Progenitor cell of endocrine pancreas (in vitro differentiated cells): ENCODE results near the gene ABLIM2. TPM values are rescaled to one million over a fixed set of nuclear protein-coding genes. Genes with fewer than 3 reads are reported as not detected.

Experiments used
- DNase-seq: peaks from one replicate; pipeline ENCODE4 v3.0.0; 2021; ENCODE audit warnings: low spot score; ENCODE audit not compliant: unreplicated experiment
- H3K27ac Mint-ChIP-seq: 2 replicates; pipeline ENCODE4 v1.8.0; 2021; ENCODE audit warnings: mild to moderate bottlenecking, moderate library complexity, mixed read lengths
- H3K27me3 Mint-ChIP-seq: 2 replicates; pipeline ENCODE4 v1.8.0; 2021; ENCODE audit warnings: mixed read lengths
- H3K36me3 Mint-ChIP-seq: 2 replicates; pipeline ENCODE4 v1.8.0; 2022; ENCODE audit warnings: mixed read lengths; ENCODE audit not compliant: insufficient read depth
- H3K4me1 Mint-ChIP-seq: 2 replicates; pipeline ENCODE4 v1.8.0; 2021; ENCODE audit warnings: low read depth, mixed read lengths
- H3K4me3 Mint-ChIP-seq: 2 replicates; pipeline ENCODE4 v1.8.0; 2021; ENCODE audit warnings: low read depth, mild to moderate bottlenecking, moderate library complexity, mixed read lengths
- H3K9me3 Mint-ChIP-seq: 2 replicates; pipeline ENCODE4 v1.8.0; 2021; ENCODE audit warnings: low read depth, mixed read lengths
- CTCF ChIP-seq: fragments of 200-600 bp; sonication (generic); IDR thresholded peaks from one replicate; pipeline ENCODE4 v1.5.0; 2021; ENCODE audit warnings: antibody characterized with exemption, mild to moderate bottlenecking; ENCODE audit not compliant: unreplicated experiment
- total RNA-seq: library from RNA; stranded (reverse); gene quantifications from 2 replicates; pipeline ENCODE4 v1.2.1, GENCODE V29; 2021

The ABLIM2 gene
- total RNA-seq, 1 donor from 2014 or later, result 5.7 TPM

DNA sequence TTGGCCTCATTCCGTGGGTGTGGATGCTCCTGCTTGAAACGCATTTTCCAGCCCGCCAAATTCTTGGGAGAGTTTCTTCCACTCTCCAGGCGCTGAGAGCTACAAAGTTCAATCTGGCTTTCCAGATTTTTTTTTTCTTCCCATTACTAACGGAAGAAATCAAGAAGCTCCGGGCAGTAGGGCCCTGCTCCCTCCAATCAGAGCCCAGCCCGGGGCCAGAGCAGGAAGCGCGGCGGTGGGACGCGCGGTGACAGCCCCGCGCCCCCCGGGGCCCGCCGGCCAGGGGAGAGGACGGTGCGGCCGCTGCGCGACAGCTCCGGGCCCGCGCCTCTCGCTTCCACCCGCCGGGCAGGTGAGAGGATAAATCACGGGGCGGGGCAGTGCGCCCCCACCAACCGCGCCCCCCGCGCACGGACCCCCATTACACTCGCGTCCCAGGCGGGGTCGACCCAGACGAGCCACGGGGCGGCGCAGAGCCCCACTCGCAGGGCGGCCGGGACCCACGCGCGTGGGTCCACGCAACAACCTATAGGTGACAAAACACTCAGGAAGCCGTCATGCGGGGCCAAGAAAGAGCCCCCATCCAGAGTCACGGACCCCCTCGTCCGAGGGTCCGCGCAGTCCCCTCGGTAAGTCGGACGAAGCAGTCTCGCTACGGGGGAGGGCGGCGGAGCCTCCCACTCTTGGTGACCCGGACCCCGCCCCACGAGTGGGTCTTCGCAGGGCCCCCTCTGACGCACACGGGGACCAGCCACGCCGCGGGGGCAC lies 219.8 kb downstream of the ABLIM2 start:
- no peak for TF ChIP-seq CTCF
- Mint-ChIP-seq H3K9me3 (no peaks in the 10 kb centered on the region), H3K4me1 (peaks cover 32% of the 10 kb centered on the region), H3K27ac (peak overlapping the region; percentile 61), H3K36me3 (no peaks in the 10 kb centered on the region), H3K4me3 (peak overlapping the region; percentile 74), H3K27me3 (no peaks in the 10 kb centered on the region)
- DNase-seq, result peak; percentile 12

DNA sequence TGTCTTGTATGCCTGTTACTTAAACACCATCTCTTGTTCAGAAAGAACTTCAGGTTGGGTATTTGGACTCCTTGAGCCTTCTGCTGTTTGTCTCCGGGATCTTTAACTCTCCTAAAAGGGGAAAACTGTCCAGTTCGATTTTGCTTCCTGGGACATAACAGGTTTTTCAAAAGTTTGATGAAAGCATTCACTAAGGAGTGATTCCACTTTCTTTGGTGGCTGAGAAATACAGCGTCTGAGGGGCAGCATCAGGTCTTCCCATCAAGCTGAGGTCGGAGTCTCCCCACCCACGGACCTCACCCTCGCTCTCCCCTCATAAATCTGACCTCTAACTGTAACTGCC lies 220.4 kb downstream of the ABLIM2 start:
- no peaks in the 10 kb centered on the region for H3K9me3 Mint-ChIP-seq
- no peaks in the 10 kb centered on the region for H3K36me3 Mint-ChIP-seq
- peak overlapping the region; percentile 61 for H3K27ac Mint-ChIP-seq
- DNase-seq, result no peak
- H3K27me3 Mint-ChIP-seq, result no peaks in the 10 kb centered on the region
- H3K4me1 Mint-ChIP-seq, result peaks cover 32% of the 10 kb centered on the region
- peak overlapping the region; percentile 74 for H3K4me3 Mint-ChIP-seq
- no peak for TF ChIP-seq CTCF

DNA sequence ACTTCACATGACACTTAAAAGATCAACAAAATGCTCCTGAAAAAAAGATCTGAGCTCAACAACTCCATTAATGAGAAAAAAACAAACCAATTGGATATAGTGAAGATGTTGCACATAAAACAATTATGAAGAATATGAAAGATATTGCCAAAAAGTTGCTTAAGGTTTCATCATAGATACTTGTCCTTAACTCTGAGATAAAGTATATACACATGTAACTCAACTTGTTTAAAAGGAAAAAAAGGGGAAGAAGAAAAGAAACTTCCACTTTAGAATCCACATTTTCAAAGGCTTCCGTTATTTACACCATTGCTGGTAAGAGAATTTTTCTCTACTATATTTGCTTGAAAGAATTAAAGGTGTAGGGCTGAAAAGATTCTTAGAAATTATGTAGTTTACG lies 221.6 kb downstream of the ABLIM2 start:
- TF ChIP-seq CTCF, result no peak
- H3K4me1 Mint-ChIP-seq, result peaks cover 29% of the 10 kb centered on the region
- H3K9me3 Mint-ChIP-seq, result no peaks in the 10 kb centered on the region
- no peak for DNase-seq
- no peaks in the 10 kb centered on the region for H3K36me3 Mint-ChIP-seq
- H3K4me3 Mint-ChIP-seq, result peak overlapping the region; percentile 74
- no peaks in the 10 kb centered on the region for H3K27me3 Mint-ChIP-seq
- no peak overlapping the region for H3K27ac Mint-ChIP-seq

GRCh38 chr4:7933651-7934510 lies 224.7 kb downstream of the ABLIM2 start:
- Mint-ChIP-seq H3K27ac (peak overlapping the region; percentile 18), H3K4me3 (no peak overlapping the region), H3K27me3 (no peaks in the 10 kb centered on the region), H3K9me3 (no peaks in the 10 kb centered on the region), H3K4me1 (peaks cover 31% of the 10 kb centered on the region), H3K36me3 (peaks cover 2% of the 10 kb centered on the region)
- no peak for DNase-seq
- no peak for TF ChIP-seq CTCF

GRCh38 chr4:7932287-7932686 lies 226.3 kb downstream of the ABLIM2 start:
- DNase-seq, result no peak
- H3K4me1 Mint-ChIP-seq, result peaks cover 21% of the 10 kb centered on the region
- peaks cover 2% of the 10 kb centered on the region for H3K36me3 Mint-ChIP-seq
- no peaks in the 10 kb centered on the region for H3K27me3 Mint-ChIP-seq
- no peak overlapping the region for H3K4me3 Mint-ChIP-seq
- no peak overlapping the region for H3K27ac Mint-ChIP-seq
- no peak for TF ChIP-seq CTCF
- no peaks in the 10 kb centered on the region for H3K9me3 Mint-ChIP-seq
